ENCODE data around the gene SSTR5.

SSTR5 gene

GRCh38 chr16:1127971-1128715, 55.6 kb downstream of the SSTR5 start:
- DNase-seq (ENCODE audit: low read depth), result no peak
- no peak for TF ChIP-seq MYC (IDR thresholded peaks at IDR 0.05; ENCODE audit: low read depth, low read length)
- no peak for TF ChIP-seq POLR2A (IDR thresholded peaks at IDR 0.05; ENCODE audit: extremely low read depth, insufficient read length)
- TF ChIP-seq MAX (IDR thresholded peaks at IDR 0.05; ENCODE audit: low read depth, low read length), result no peak
- no peak for TF ChIP-seq CTCF (IDR thresholded peaks at IDR 0.05; ENCODE audit: low read depth, low read length)
- H3K4me3 ChIP-seq (ENCODE audit: low read depth, low read length), result no peak overlapping the region

GRCh38 chr16:1129106-1129960, 56.8 kb downstream of the SSTR5 start:
- H3K4me3 ChIP-seq (ENCODE audit: low read depth, low read length), result no peak overlapping the region
- no peak for TF ChIP-seq CTCF (IDR thresholded peaks at IDR 0.05; ENCODE audit: low read depth, low read length)
- TF ChIP-seq POLR2A (IDR thresholded peaks at IDR 0.05; ENCODE audit: extremely low read depth, insufficient read length), result no peak
- TF ChIP-seq MYC (IDR thresholded peaks at IDR 0.05; ENCODE audit: low read depth, low read length), result no peak
- TF ChIP-seq MAX (IDR thresholded peaks at IDR 0.05; ENCODE audit: low read depth, low read length), result no peak
- no peak for DNase-seq (ENCODE audit: low read depth)

- no peak for DNase-seq (ENCODE audit: low read depth)
- H3K4me3 ChIP-seq (ENCODE audit: low read depth, low read length), result no peak overlapping the region
- TF ChIP-seq CTCF (IDR thresholded peaks at IDR 0.05; ENCODE audit: low read depth, low read length) (no peak), POLR2A (IDR thresholded peaks at IDR 0.05; ENCODE audit: extremely low read depth, insufficient read length) (no peak), MAX (IDR thresholded peaks at IDR 0.05; ENCODE audit: low read depth, low read length) (no peak), MYC (IDR thresholded peaks at IDR 0.05; ENCODE audit: low read depth, low read length) (no peak)
These were observed 57.8 kb downstream of the SSTR5 start for GRCh38 chr16:1130382-1130781.
